Measurements from ENCODE around the gene ZNF74. TPM values are rescaled to one million over a fixed set of nuclear protein-coding genes. Genes with fewer than 3 reads are reported as not detected.

Gene ZNF74
- total RNA-seq, 1 donor from 2014 or later = 28.8 TPM

- TF ChIP-seq CTCF (IDR thresholded peaks at IDR 0.05; ENCODE audit: unreplicated experiment) = no peak
- H3K36me3 Mint-ChIP-seq (ENCODE audit: low read depth, unreplicated experiment) = peaks cover 4% of the 10 kb centered on the region
- H3K27me3 Mint-ChIP-seq (ENCODE audit: unreplicated experiment) = peaks cover 5% of the 10 kb centered on the region
- H3K4me3 Mint-ChIP-seq (ENCODE audit: unreplicated experiment) = no peak overlapping the region
- no peaks in the 10 kb centered on the region for H3K9me3 Mint-ChIP-seq (ENCODE audit: unreplicated experiment)
- peaks cover 2% of the 10 kb centered on the region for H3K4me1 Mint-ChIP-seq (ENCODE audit: unreplicated experiment)
- no peak for DNase-seq (ENCODE audit: low spot score)
- H3K27ac Mint-ChIP-seq (ENCODE audit: unreplicated experiment) = no peak overlapping the region
Observed at GRCh38 chr22:20420157-20420842, 26.3 kb downstream of the ZNF74 start.

- Mint-ChIP-seq H3K36me3 (ENCODE audit: low read depth, unreplicated experiment) (peaks cover 4% of the 10 kb centered on the region), H3K4me1 (ENCODE audit: unreplicated experiment) (peaks cover 2% of the 10 kb centered on the region), H3K4me3 (ENCODE audit: unreplicated experiment) (no peak overlapping the region), H3K27me3 (ENCODE audit: unreplicated experiment) (peaks cover 5% of the 10 kb centered on the region), H3K27ac (ENCODE audit: unreplicated experiment) (no peak overlapping the region), H3K9me3 (ENCODE audit: unreplicated experiment) (no peaks in the 10 kb centered on the region)
- TF ChIP-seq CTCF (IDR thresholded peaks at IDR 0.05; ENCODE audit: unreplicated experiment) = no peak
- DNase-seq (ENCODE audit: low spot score) = no peak
Observed at GRCh38 chr22:20421507-20421874, 27.5 kb downstream of the ZNF74 start.

- peaks cover 7% of the 10 kb centered on the region for H3K36me3 Mint-ChIP-seq (ENCODE audit: low read depth, unreplicated experiment)
- H3K4me1 Mint-ChIP-seq (ENCODE audit: unreplicated experiment) = peaks cover 2% of the 10 kb centered on the region
- H3K4me3 Mint-ChIP-seq (ENCODE audit: unreplicated experiment) = no peak overlapping the region
- no peak for DNase-seq (ENCODE audit: low spot score)
- peaks cover 8% of the 10 kb centered on the region for H3K27me3 Mint-ChIP-seq (ENCODE audit: unreplicated experiment)
- no peaks in the 10 kb centered on the region for H3K9me3 Mint-ChIP-seq (ENCODE audit: unreplicated experiment)
- TF ChIP-seq CTCF (IDR thresholded peaks at IDR 0.05; ENCODE audit: unreplicated experiment) = no peak
- no peak overlapping the region for H3K27ac Mint-ChIP-seq (ENCODE audit: unreplicated experiment)
Observed at GRCh38 chr22:20422271-20423007, 28.5 kb downstream of the ZNF74 start.

GRCh38 chr22:20423008-20423905 is 29.3 kb downstream of the ZNF74 start:
- H3K4me3 Mint-ChIP-seq (ENCODE audit: unreplicated experiment) = no peak overlapping the region
- peaks cover 11% of the 10 kb centered on the region for H3K27me3 Mint-ChIP-seq (ENCODE audit: unreplicated experiment)
- no peak for TF ChIP-seq CTCF (IDR thresholded peaks at IDR 0.05; ENCODE audit: unreplicated experiment)
- no peak for DNase-seq (ENCODE audit: low spot score)
- peaks cover 10% of the 10 kb centered on the region for H3K36me3 Mint-ChIP-seq (ENCODE audit: low read depth, unreplicated experiment)
- peaks cover 2% of the 10 kb centered on the region for H3K4me1 Mint-ChIP-seq (ENCODE audit: unreplicated experiment)
- no peak overlapping the region for H3K27ac Mint-ChIP-seq (ENCODE audit: unreplicated experiment)
- H3K9me3 Mint-ChIP-seq (ENCODE audit: unreplicated experiment) = no peaks in the 10 kb centered on the region

Data from endothelial cell (in vitro differentiated cells).